Adrenal gland (tissue), 5 donors: ENCODE data around the gene BEND7.

Experiments
- POLR2A ChIP-seq, 2 donors: fragments of 450-650 bp; IDR thresholded peaks; one replicate each; pipeline ENCODE4 v1.6.1; 2017; ENCODE audit warnings: antibody characterized with exemption in 2 of 2, mild to moderate bottlenecking in 2 of 2, moderate library complexity in 1 of 2
- TF ChIP-seq, protein P1 (sequence below), 6 experiments: fragments of 450-650 bp in 4 of 6; fragments of 200-600 bp in 2 of 6; sonication (generic) in 1 of 6; IDR thresholded peaks; 1 replicate in 5 of 6; 2 replicates in 1 of 6; pipeline versions ENCODE4 v1.5.1 to v1.8.0; 2016 to 2021; ENCODE audit warnings: antibody characterized with exemption in 6 of 6, mild to moderate bottlenecking in 2 of 6, moderate library complexity in 1 of 6
- donor health status: DM: no; HTN: no; CAD: no.

DNA sequence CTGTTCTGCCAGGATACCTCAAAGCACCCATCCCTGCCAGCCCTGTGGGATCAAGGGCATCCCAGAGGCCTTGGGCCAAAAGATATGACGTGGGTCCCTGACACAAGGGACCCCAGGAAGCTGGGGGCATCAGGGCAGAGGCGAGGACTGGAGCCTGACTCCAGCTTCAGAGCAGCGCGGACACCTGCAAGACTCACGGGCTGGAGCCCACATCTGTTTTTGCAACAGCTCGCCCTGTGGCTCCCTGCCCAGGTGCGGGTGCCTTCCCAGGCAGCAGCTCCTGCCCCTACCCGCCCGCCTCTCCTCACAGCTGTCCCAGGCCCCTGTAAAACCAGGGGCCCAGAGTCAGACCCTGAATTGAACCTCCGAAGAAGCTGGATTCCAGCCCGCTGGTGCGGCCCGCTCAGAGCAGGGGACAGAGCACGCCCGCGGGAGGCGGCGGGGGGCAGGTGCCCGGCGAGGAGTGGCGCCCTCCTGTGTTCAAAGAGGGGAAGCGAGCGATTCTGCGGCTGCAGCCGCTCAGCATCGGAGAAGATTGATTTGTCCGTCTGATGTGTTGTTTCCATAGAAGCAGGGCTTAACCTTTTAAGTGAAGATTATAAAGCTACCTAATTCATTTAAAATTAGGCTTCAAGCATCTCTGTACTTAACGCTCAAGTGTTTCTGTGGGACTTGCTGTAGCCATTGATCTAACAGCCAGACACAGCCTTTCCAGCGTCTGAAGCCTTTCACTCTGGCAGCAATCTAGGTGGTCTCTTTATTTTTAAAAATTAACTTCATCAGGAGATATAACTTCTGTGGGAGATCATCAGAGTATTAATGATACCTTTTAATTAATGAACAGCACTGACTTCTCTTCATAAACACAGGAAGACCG is 88.4 kb downstream of the BEND7 start:
- no peak for TF ChIP-seq POLR2A (IDR thresholded peaks at IDR 0.05)
- TF ChIP-seq, protein P1, sequence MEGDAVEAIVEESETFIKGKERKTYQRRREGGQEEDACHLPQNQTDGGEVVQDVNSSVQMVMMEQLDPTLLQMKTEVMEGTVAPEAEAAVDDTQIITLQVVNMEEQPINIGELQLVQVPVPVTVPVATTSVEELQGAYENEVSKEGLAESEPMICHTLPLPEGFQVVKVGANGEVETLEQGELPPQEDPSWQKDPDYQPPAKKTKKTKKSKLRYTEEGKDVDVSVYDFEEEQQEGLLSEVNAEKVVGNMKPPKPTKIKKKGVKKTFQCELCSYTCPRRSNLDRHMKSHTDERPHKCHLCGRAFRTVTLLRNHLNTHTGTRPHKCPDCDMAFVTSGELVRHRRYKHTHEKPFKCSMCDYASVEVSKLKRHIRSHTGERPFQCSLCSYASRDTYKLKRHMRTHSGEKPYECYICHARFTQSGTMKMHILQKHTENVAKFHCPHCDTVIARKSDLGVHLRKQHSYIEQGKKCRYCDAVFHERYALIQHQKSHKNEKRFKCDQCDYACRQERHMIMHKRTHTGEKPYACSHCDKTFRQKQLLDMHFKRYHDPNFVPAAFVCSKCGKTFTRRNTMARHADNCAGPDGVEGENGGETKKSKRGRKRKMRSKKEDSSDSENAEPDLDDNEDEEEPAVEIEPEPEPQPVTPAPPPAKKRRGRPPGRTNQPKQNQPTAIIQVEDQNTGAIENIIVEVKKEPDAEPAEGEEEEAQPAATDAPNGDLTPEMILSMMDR (IDR thresholded peaks at IDR 0.05): peak; percentile 59 to 88 (median 69)
